SK-N-SH treated with all-trans-retinoic acid at 6 μM for 48 hours (cell line): ENCODE measurements around the gene ARHGAP8.

Experiments used
- ATAC-seq: fragments of 200-7000 bp; cut with Tn5 transposase; 3 replicates; pipeline ENCODE4 v1.9.1; 2020; ENCODE audit warnings: mild to moderate bottlenecking, moderate library complexity
- ARNTL ChIP-seq: fragments of 450-650 bp; formaldehyde crosslinking; IDR thresholded peaks from 2 replicates; pipeline ENCODE4 v1.5.0; 2020; ENCODE audit warnings: low read depth, mild to moderate bottlenecking, moderate library complexity, borderline replicate concordance
- BACH2 ChIP-seq: fragments of 250-450 bp; sonication (Bioruptor Pico); IDR thresholded peaks from 2 replicates; pipeline ENCODE4 v1.9.0; 2021; ENCODE audit warnings: mild to moderate bottlenecking, borderline replicate concordance
- CSDC2 ChIP-seq: fragments of 250-450 bp; sonication (Bioruptor Pico); IDR thresholded peaks from 2 replicates; pipeline ENCODE4 v1.5.0; 2020; ENCODE audit warnings: mild to moderate bottlenecking, moderate library complexity
- ESRRG ChIP-seq: fragments of 250-450 bp; sonication (Bioruptor Pico); IDR thresholded peaks from 2 replicates; pipeline ENCODE4 v1.6.1; 2021; ENCODE audit warnings: mild to moderate bottlenecking
- GLIS3 ChIP-seq: fragments of 250-450 bp; sonication (Bioruptor Pico); IDR thresholded peaks from 2 replicates; pipeline ENCODE4 v1.5.0; 2020; ENCODE audit warnings: mild to moderate bottlenecking, moderate library complexity
- ISL1 ChIP-seq: fragments of 250-450 bp; sonication (Bioruptor Pico); IDR thresholded peaks from 2 replicates; pipeline ENCODE4 v2.1.2; 2022; ENCODE audit warnings: mild to moderate bottlenecking, moderate library complexity
- POU6F1 ChIP-seq: fragments of 250-450 bp; sonication (Bioruptor Pico); IDR thresholded peaks from 2 replicates; pipeline ENCODE4 v1.8.0; 2021; ENCODE audit warnings: low read depth, mild to moderate bottlenecking, moderate library complexity, borderline replicate concordance
- PPARA ChIP-seq: fragments of 250-450 bp; sonication (Bioruptor Pico); IDR thresholded peaks from 2 replicates; pipeline ENCODE4 v1.5.0; 2020; ENCODE audit warnings: mild to moderate bottlenecking, borderline replicate concordance
- RARB ChIP-seq: fragments of 250-450 bp; sonication (Bioruptor Pico); IDR thresholded peaks from 2 replicates; pipeline ENCODE4 v1.8.0; 2021; ENCODE audit warnings: mild to moderate bottlenecking, moderate library complexity
- SNAI2 ChIP-seq: fragments of 250-450 bp; sonication (Bioruptor Pico); IDR thresholded peaks from 2 replicates; pipeline ENCODE4 v1.5.0; 2020; ENCODE audit warnings: mild to moderate bottlenecking, moderate library complexity
- TCF4 ChIP-seq: fragments of 250-450 bp; sonication (Bioruptor Pico); IDR thresholded peaks from 2 replicates; pipeline ENCODE4 v1.8.0; 2021; ENCODE audit warnings: mild to moderate bottlenecking, moderate library complexity, borderline replicate concordance
- TOX ChIP-seq: fragments of 250-450 bp; sonication (Bioruptor Pico); IDR thresholded peaks from 2 replicates; pipeline ENCODE4 v1.8.0; 2021; ENCODE audit warnings: mild to moderate bottlenecking, moderate library complexity, borderline replicate concordance
- ZFP3 ChIP-seq: fragments of 250-450 bp; sonication (Bioruptor Pico); IDR thresholded peaks from 2 replicates; pipeline ENCODE4 v1.5.0; 2020; ENCODE audit warnings: mild to moderate bottlenecking, moderate library complexity
- ZFP30 ChIP-seq: fragments of 450-650 bp; formaldehyde crosslinking; IDR thresholded peaks from 2 replicates; pipeline ENCODE4 v1.5.0; 2022; ENCODE audit warnings: mild to moderate bottlenecking, moderate library complexity
- ZNF70 ChIP-seq: fragments of 450-650 bp; formaldehyde crosslinking; IDR thresholded peaks from 2 replicates; pipeline ENCODE4 v1.5.0; 2020; ENCODE audit warnings: mild to moderate bottlenecking, moderate library complexity
- ZNF8 ChIP-seq: fragments of 450-650 bp; formaldehyde crosslinking; IDR thresholded peaks from 2 replicates; pipeline ENCODE4 v1.5.0; 2020; ENCODE audit warnings: mild to moderate bottlenecking, moderate library complexity
- TF ChIP-seq, protein P1 (sequence below): fragments of 250-450 bp; sonication (Bioruptor Pico); IDR thresholded peaks from 2 replicates; pipeline ENCODE4 v1.8.0; 2020; ENCODE audit warnings: mild to moderate bottlenecking, moderate library complexity, borderline replicate concordance
- TF ChIP-seq, protein P2 (sequence below): fragments of 250-450 bp; sonication (Bioruptor Pico); IDR thresholded peaks from 2 replicates; pipeline ENCODE4 v1.5.1; 2020; ENCODE audit warnings: low read depth, mild to moderate bottlenecking, moderate library complexity
- TF ChIP-seq, protein P3 (sequence below): fragments of 250-450 bp; sonication (Bioruptor Pico); IDR thresholded peaks from 2 replicates; pipeline ENCODE4 v1.5.0; 2020; ENCODE audit warnings: mild to moderate bottlenecking, moderate library complexity
- TF ChIP-seq, protein P4 (sequence below): fragments of 250-450 bp; sonication (Bioruptor Pico); IDR thresholded peaks from 2 replicates; pipeline ENCODE4 v1.5.1; 2021; ENCODE audit warnings: mild to moderate bottlenecking, moderate library complexity

ARHGAP8 gene

GRCh38 chr22:44839721-44840120 is 87.3 kb downstream of the ARHGAP8 start:
- TF ChIP-seq ZNF8 (CRISPR knock-in tag), result no peak
- TF ChIP-seq PPARA (CRISPR knock-in tag), result no peak
- TF ChIP-seq SNAI2, result no peak
- TF ChIP-seq ZFP3, result no peak
- no peak for TF ChIP-seq ESRRG
- TF ChIP-seq, protein P1, sequence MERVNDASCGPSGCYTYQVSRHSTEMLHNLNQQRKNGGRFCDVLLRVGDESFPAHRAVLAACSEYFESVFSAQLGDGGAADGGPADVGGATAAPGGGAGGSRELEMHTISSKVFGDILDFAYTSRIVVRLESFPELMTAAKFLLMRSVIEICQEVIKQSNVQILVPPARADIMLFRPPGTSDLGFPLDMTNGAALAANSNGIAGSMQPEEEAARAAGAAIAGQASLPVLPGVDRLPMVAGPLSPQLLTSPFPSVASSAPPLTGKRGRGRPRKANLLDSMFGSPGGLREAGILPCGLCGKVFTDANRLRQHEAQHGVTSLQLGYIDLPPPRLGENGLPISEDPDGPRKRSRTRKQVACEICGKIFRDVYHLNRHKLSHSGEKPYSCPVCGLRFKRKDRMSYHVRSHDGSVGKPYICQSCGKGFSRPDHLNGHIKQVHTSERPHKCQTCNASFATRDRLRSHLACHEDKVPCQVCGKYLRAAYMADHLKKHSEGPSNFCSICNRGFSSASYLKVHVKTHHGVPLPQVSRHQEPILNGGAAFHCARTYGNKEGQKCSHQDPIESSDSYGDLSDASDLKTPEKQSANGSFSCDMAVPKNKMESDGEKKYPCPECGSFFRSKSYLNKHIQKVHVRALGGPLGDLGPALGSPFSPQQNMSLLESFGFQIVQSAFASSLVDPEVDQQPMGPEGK (CRISPR knock-in tag), result no peak
- TF ChIP-seq ZFP30, result no peak
- no peak for TF ChIP-seq TOX (CRISPR knock-in tag)
- TF ChIP-seq, protein P2, sequence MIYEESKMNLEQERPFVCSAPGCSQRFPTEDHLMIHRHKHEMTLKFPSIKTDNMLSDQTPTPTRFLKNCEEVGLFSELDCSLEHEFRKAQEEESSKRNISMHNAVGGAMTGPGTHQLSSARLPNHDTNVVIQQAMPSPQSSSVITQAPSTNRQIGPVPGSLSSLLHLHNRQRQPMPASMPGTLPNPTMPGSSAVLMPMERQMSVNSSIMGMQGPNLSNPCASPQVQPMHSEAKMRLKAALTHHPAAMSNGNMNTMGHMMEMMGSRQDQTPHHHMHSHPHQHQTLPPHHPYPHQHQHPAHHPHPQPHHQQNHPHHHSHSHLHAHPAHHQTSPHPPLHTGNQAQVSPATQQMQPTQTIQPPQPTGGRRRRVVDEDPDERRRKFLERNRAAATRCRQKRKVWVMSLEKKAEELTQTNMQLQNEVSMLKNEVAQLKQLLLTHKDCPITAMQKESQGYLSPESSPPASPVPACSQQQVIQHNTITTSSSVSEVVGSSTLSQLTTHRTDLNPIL (CRISPR knock-in tag), result no peak
- no peak for TF ChIP-seq ARNTL (CRISPR knock-in tag)
- TF ChIP-seq CSDC2, result no peak
- TF ChIP-seq ZNF70 (CRISPR knock-in tag), result no peak
- TF ChIP-seq RARB (CRISPR knock-in tag), result no peak
- no peak for TF ChIP-seq ISL1 (CRISPR knock-in tag)
- TF ChIP-seq, protein P3, sequence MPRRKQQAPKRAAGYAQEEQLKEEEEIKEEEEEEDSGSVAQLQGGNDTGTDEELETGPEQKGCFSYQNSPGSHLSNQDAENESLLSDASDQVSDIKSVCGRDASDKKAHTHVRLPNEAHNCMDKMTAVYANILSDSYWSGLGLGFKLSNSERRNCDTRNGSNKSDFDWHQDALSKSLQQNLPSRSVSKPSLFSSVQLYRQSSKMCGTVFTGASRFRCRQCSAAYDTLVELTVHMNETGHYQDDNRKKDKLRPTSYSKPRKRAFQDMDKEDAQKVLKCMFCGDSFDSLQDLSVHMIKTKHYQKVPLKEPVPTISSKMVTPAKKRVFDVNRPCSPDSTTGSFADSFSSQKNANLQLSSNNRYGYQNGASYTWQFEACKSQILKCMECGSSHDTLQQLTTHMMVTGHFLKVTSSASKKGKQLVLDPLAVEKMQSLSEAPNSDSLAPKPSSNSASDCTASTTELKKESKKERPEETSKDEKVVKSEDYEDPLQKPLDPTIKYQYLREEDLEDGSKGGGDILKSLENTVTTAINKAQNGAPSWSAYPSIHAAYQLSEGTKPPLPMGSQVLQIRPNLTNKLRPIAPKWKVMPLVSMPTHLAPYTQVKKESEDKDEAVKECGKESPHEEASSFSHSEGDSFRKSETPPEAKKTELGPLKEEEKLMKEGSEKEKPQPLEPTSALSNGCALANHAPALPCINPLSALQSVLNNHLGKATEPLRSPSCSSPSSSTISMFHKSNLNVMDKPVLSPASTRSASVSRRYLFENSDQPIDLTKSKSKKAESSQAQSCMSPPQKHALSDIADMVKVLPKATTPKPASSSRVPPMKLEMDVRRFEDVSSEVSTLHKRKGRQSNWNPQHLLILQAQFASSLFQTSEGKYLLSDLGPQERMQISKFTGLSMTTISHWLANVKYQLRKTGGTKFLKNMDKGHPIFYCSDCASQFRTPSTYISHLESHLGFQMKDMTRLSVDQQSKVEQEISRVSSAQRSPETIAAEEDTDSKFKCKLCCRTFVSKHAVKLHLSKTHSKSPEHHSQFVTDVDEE (CRISPR knock-in tag), result no peak
- TF ChIP-seq POU6F1 (CRISPR knock-in tag), result no peak
- no peak for TF ChIP-seq GLIS3
- TF ChIP-seq, protein P4, sequence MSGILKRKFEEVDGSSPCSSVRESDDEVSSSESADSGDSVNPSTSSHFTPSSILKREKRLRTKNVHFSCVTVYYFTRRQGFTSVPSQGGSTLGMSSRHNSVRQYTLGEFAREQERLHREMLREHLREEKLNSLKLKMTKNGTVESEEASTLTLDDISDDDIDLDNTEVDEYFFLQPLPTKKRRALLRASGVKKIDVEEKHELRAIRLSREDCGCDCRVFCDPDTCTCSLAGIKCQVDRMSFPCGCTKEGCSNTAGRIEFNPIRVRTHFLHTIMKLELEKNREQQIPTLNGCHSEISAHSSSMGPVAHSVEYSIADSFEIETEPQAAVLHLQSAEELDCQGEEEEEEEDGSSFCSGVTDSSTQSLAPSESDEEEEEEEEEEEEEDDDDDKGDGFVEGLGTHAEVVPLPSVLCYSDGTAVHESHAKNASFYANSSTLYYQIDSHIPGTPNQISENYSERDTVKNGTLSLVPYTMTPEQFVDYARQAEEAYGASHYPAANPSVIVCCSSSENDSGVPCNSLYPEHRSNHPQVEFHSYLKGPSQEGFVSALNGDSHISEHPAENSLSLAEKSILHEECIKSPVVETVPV (CRISPR knock-in tag), result no peak
- no peak for TF ChIP-seq TCF4
- ATAC-seq, result no peak

GRCh38 chr22:44840611-44841322 is 88.4 kb downstream of the ARHGAP8 start:
- no peak for ATAC-seq

More at GRCh38 chr22:44840611-44841322, 88.4 kb downstream of the ARHGAP8 start:
- TF ChIP-seq TOX (CRISPR knock-in tag), result no peak
- TF ChIP-seq POU6F1 (CRISPR knock-in tag), result no peak
- no peak for TF ChIP-seq RARB (CRISPR knock-in tag)
- TF ChIP-seq, protein P2 (CRISPR knock-in tag), result no peak
- TF ChIP-seq ZFP30, result no peak
- TF ChIP-seq ZFP3, result no peak
- TF ChIP-seq GLIS3, result no peak
- TF ChIP-seq, protein P1 (CRISPR knock-in tag), result no peak
- TF ChIP-seq ARNTL (CRISPR knock-in tag), result no peak
- no peak for TF ChIP-seq ZNF70 (CRISPR knock-in tag)
- no peak for TF ChIP-seq BACH2
- TF ChIP-seq, protein P3 (CRISPR knock-in tag), result no peak
- no peak for TF ChIP-seq PPARA (CRISPR knock-in tag)
